ENCODE results near the gene CDK14.

Gene CDK14

GRCh38 chr7:91033574-91033973, 437.5 kb downstream of the CDK14 start:
- DNase-seq (ENCODE audit: insufficient read length, low spot score) = no peak
- no peak for FAIRE-seq

- no peak for DNase-seq (ENCODE audit: insufficient read length, low spot score)
- FAIRE-seq = peak; percentile 66
Observed at GRCh38 chr7:91034459-91035368, 438.6 kb downstream of the CDK14 start.

GRCh38 chr7:91039033-91039432, 442.9 kb downstream of the CDK14 start:
- FAIRE-seq = peak; percentile 90
- DNase-seq (ENCODE audit: insufficient read length, low spot score) = no peak

GRCh38 chr7:91041141-91041540, 445.0 kb downstream of the CDK14 start:
- FAIRE-seq (no peak), DNase-seq (ENCODE audit: insufficient read length, low spot score) (no peak)

- no peak for FAIRE-seq
- no peak for DNase-seq (ENCODE audit: insufficient read length, low spot score)
Observed at GRCh38 chr7:91041901-91042484, 445.9 kb downstream of the CDK14 start.

- DNase-seq (ENCODE audit: insufficient read length, low spot score) (no peak), FAIRE-seq (no peak)
Observed at GRCh38 chr7:91043186-91043585, 447.1 kb downstream of the CDK14 start.

- DNase-seq (ENCODE audit: insufficient read length, low spot score) (no peak), FAIRE-seq (no peak)
Observed at GRCh38 chr7:91043924-91044645, 448.0 kb downstream of the CDK14 start.

GRCh38 chr7:91045606-91046005, 449.5 kb downstream of the CDK14 start:
- DNase-seq (ENCODE audit: insufficient read length, low spot score) (no peak), FAIRE-seq (no peak)

- FAIRE-seq (peak; percentile 44), DNase-seq (ENCODE audit: insufficient read length, low spot score) (no peak)
Observed at GRCh38 chr7:91046322-91047089, 450.4 kb downstream of the CDK14 start.

- FAIRE-seq = no peak
- no peak for DNase-seq (ENCODE audit: insufficient read length, low spot score)
Observed at GRCh38 chr7:91047636-91048035, 451.5 kb downstream of the CDK14 start.

- FAIRE-seq = peak; percentile 80
- peak; percentile 17 for DNase-seq (ENCODE audit: insufficient read length, low spot score)
Observed at GRCh38 chr7:91050677-91051076, 454.6 kb downstream of the CDK14 start.

- no peak for DNase-seq (ENCODE audit: insufficient read length, low spot score)
- FAIRE-seq = no peak
Observed at GRCh38 chr7:91051966-91052365, 455.8 kb downstream of the CDK14 start.

GRCh38 chr7:91054374-91054773, 458.3 kb downstream of the CDK14 start:
- FAIRE-seq (no peak), DNase-seq (ENCODE audit: insufficient read length, low spot score) (no peak)

GRCh38 chr7:91055219-91055618, 459.1 kb downstream of the CDK14 start:
- FAIRE-seq (no peak), DNase-seq (ENCODE audit: insufficient read length, low spot score) (no peak)

GRCh38 chr7:91062713-91063112, 466.6 kb downstream of the CDK14 start:
- FAIRE-seq (no peak), DNase-seq (ENCODE audit: insufficient read length, low spot score) (no peak)

- no peak for FAIRE-seq
- no peak for DNase-seq (ENCODE audit: insufficient read length, low spot score)
Observed at GRCh38 chr7:91064052-91064451, 467.9 kb downstream of the CDK14 start.

- DNase-seq (ENCODE audit: insufficient read length, low spot score) = no peak
- FAIRE-seq = no peak
Observed at GRCh38 chr7:91064938-91065337, 468.8 kb downstream of the CDK14 start.

GRCh38 chr7:91066627-91067026, 470.5 kb downstream of the CDK14 start:
- FAIRE-seq (no peak), DNase-seq (ENCODE audit: insufficient read length, low spot score) (no peak)

GRCh38 chr7:91067242-91067641, 471.1 kb downstream of the CDK14 start:
- DNase-seq (ENCODE audit: insufficient read length, low spot score) = no peak
- FAIRE-seq = no peak

GRCh38 chr7:91068136-91068795, 472.1 kb downstream of the CDK14 start:
- DNase-seq (ENCODE audit: insufficient read length, low spot score) (no peak), FAIRE-seq (no peak)
